Measurements from ENCODE around the gene DCANP1.

The DCANP1 gene

GRCh38 chr5:135441350-135441831 is 5.8 kb downstream of the DCANP1 start:
- no peak for DNase-seq (ENCODE audit: low read depth)

DNA sequence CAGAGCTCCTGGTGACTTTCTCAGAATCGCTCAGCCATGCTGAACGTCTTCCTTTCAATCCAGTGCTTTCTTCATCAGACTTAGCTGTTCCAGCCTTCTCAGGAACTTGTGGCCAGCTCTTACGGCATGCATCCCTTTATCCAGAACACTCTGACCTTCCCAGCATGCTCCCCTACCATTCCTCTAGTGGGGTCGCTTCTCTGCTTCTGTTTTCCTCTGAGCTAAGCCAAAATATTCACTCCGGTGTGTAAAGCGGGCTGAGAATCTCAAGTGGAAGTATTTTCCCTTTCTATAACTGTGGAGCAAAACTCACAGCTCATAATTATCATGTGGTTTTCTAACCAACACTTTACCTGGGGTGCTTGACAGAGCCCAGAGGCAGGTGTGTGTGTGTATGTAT is 6.2 kb downstream of the DCANP1 start:
- DNase-seq (ENCODE audit: low read depth): no peak

DNA sequence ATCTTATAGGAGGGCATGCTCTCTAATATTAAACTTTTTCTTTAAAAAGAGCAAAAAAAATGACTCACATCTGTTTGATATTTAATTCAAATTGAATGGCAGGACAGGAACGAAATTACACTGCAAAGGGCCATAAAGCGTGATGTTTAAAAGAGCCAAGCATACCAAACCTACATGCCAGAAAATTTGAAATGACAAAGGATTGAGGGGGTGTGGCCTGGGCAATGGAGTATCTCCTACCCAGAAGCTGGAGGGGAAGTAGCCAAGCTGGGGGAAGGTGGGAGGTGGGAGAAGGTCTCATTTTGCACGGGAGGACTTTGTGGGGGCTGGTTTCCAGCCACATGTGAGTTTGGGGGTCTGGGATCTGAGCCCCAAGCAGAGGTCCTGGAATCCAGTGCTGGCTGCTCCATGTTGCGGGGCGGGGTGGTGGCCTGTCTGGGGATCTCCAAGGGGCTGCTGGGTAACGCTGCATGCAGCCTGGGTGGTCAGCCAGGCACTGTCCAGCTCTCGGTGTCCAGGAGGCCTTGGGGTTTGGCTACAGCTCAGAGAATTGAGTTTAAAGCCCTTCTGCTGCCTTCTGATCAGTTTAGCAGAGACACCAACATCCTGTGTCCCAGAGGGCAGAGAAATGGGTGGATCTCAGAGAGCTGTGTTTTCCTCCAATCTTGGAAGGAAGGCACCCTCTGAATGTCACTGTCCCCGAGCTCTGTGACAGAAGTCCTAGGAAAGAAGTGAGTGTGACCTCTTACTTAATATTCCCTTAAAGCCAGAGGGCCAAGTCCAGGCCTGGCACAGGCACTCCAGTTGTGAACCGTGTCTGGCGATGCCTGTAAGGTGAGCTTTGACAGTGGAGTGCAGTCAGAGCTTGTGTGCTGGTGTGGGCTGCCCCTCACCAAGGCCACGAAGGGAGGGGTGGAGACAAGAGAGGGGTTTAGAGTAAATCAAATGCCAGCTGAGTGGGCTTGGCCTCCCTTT is 7.6 kb downstream of the DCANP1 start:
- no peak for DNase-seq (ENCODE audit: low read depth)

- no peak for DNase-seq (ENCODE audit: low read depth)
Observed at GRCh38 chr5:135438636-135439221, 8.4 kb downstream of the DCANP1 start.

DNA sequence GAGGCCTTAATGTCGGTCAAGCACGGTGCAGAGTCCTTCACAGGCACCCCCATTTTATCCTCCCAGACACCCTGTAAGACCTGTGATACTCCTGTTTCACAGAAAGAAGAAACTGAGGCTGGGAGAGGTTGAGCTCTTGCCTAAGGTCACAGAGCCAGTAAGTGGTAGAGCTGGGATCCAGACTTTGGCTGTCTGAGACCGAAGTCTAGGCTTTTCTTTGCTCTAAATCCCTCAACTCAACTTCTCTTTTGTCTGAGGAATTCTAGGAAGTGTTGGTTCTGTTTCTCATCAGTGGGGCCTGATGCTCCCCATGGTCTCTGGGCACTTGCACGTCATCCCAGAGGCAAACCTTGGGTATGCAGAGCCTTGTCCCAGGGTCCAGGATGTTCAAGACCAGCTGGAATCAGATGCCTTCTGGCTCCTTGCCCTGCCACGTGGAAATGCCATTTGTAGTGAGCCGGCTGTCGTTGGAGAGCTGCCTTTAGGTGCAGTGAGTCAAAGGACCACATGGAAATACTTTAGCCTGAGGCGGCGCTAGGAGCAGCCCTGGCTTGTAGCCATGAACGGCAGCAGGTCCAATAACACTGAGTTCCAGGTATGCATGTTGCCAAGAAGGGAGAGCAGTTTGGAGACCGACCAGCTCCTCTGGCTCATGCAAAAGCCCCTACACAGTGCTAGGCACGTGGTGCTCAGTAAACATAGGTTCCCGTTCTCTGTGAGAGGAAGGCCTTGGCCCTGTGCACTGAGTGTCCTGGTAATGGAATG is 9.2 kb downstream of the DCANP1 start:
- no peak for DNase-seq (ENCODE audit: low read depth)

DNA sequence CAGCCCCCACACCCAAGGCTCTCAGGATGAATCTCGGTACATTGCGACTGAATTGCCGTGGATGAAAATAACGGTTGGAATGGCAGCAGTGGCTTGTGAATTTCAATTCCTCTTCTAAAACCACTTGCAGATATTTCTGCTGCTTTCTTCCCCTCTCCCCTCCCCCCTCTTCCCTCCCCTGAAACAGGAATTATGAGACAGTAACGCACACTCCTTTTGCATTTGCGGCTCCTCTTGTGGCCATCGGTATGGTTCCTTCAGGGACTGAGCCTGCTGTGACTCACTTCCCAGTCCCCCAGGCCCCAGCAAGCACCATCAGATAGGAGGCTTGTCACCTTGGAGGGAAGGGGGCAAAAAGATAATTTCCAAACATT is 9.7 kb downstream of the DCANP1 start:
- no peak for DNase-seq (ENCODE audit: low read depth)

DNA sequence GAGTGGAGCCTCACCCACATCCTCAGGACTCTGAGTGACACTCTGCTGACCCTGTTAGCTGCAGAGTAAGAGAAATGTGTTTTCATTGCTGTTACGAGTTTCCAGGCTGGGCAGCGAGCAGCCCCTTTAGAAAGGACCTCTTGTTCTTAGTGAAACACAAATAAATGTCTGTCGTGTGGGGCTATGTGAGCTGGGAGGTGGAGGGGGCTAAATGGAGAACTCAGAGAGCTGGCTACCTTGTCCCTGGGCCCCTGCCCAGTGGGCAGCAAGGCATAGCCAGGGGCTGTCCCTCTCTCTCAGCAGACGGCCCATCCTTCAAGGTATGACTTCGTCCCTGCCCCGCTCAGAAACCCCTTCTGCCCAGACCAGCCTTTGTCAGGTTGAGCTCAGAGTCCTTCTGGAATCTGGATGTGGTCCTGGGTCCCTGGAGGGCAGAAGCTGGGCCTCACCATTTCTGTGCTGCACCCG is 10.2 kb downstream of the DCANP1 start:
- DNase-seq (ENCODE audit: low read depth): no peak

DNA sequence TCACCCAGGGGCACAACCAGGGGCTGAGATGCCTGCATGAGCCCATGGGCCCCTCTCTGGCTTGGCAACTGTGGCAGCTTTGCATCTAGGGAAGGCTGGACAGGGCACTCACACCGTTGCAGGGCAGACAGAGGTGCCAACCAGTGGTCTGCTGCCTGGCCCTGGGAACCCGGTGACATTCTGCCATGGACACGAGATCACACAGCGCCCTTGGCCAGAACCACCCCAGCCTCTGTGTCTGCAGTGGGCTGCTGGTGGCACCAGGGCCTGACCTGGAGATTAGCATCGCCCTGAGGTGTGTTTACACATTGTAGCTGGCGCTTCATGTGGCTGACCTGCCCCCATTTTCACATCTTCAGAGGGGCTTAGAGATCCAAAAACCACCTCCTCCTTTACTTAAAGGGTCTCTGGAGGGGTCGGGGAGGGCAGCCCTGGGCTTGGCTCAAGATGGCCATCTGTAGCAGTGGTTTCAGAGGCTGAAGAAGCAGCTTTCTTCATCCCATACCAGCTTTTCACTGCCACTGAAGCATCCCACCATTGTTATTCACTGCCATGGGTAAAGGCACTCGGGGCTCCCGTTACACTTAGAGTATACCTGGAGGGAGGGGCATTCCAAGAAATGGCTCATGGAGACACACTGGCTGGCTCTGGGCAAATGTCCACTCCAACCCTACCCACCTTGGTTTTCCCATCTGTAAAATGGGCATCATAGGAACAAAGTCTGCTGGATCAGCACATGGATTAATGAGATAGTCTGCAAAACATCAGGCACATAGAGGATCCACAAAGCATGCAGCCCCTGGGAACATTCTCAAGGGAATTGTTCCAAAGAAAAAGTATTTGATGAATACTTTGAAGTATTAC is 11.4 kb downstream of the DCANP1 start:
- no peak for DNase-seq (ENCODE audit: low read depth)

DNA sequence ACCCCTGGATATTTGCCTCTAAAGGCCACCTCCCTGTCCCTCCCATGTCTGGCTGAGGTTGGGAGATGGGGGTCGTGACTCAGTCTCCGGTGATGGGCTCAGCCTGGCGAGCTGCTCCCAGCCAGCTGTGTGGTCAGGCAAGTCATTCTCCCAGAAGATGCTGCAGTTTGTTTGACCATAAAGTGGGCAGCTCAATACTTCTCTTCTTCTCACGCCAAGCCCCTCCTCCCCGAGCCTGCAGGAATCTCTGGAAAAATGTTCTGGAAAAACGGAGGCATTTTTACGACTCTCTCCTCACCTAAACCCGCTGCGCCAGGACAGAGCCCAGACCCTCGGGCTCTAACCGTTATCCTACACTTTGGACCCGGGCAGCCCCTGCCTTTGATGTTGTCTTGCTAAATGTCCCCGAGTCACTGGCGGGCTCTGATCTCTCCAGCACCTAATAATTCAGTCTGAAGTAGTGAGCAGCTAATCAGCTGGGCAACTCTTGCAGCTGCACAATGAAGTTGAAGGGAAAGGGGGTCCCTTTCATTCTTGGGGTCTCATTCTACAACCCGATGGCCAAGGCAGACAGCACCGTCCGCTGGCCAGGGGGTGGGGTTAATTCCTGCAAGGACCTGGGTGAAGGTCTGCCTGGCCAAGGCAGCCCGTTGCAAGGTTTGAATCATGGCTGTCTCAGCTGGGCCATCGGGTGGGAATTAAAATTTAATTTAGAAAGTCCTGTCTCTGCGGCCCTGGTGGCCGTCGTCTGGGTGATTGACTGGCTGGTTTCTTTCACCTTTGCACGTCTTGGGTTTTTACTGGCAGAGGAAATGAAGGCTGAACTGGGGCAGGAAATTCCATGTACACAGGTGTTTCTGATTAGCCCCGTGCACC is 12.3 kb downstream of the DCANP1 start:
- DNase-seq (ENCODE audit: low read depth): no peak

GRCh38 chr5:135433681-135434426 is 13.3 kb downstream of the DCANP1 start:
- no peak for DNase-seq (ENCODE audit: low read depth)

DNA sequence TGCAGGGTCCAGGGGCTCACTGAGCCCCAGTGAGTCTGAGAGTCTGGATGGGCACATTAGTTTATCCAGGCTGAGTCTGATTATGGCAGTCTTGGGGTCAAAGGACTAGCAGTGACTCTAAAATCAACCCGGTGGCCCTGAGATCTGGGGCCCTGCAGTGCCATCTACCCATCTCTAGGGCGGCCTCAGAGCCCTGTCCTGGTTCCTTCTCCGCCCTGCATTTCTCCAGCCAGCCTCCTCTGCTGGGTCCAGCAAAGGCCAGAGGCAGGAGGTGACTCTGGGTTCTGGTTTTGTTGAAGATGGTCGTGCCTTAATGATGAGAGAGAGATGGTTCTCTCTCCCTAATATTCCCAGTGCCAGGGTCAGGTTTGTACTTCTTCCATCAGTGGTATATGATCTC is 15.0 kb downstream of the DCANP1 start:
- DNase-seq (ENCODE audit: low read depth): no peak

DNA sequence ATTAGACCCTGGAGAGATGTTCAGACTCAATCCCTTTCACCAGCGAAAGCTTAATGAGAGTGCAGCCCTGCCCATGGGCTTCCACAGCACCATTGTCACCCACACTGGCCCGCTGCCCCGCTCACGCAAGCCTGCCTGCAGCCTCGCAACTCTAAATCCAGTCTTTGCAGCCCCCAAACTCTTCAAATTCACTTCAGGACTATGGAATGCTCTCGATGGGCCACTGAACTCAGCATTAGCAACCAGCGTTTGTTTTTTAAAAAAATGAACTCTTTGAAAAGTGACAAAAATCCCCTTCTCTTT is 17.1 kb downstream of the DCANP1 start:
- no peak for DNase-seq (ENCODE audit: low read depth)

DNA sequence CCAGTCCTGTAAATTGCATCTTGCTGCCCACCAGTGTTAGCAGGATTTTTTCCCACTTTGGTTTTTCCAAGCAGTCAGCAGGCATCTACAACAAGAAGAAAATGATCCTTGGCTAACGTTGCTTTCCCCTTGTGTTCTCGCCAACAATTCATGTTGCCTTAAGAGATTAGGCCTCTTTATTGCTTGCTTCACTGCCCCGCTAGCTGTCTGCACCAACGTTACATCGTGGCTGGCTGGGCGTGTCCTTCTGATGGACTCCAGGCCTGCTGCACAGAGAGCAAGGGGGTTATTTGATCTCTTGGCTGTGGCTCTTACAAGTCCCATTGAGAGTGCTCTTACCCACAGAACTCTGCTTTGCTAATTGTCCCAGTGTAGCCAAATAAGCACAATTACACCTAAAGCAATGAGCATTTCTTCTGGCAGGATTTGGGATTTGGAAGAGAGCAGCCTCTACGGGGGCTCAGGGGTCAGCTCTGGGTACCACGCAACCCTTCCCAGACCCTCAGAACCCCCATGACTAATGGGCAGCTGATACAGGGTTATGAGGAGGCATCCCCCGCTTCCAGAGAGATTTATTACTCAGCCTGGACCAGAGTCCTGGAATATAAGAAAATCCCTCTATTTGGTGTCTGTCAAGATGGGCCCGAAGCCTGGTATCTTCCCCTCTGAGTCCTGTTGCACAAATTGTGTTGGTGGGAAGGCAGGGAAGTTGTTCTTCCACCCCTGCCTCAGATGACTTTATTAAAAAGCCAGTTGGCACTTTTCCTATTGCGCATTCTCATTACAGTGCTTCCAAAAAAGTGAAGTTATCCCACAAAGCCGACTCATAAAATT is 17.6 kb downstream of the DCANP1 start:
- DNase-seq (ENCODE audit: low read depth): no peak

- DNase-seq (ENCODE audit: low read depth): no peak
Observed at GRCh38 chr5:135428586-135428985, 18.6 kb downstream of the DCANP1 start.

- no peak for DNase-seq (ENCODE audit: low read depth)
Observed at GRCh38 chr5:135426102-135427082, 20.8 kb downstream of the DCANP1 start.

GRCh38 chr5:135425641-135426040 is 21.5 kb downstream of the DCANP1 start:
- DNase-seq (ENCODE audit: low read depth): no peak

GRCh38 chr5:135423846-135424168 is 23.3 kb downstream of the DCANP1 start:
- DNase-seq (ENCODE audit: low read depth): no peak

All from activated T-helper 1 cell treated with Interleukin-2 at 50 U/mL for 16 hours (primary cell).